ENCODE data around the gene CEP112. TPM values are rescaled to one million over a fixed set of nuclear protein-coding genes. Genes with fewer than 3 reads are reported as not detected.

Gene CEP112
- total and polyA plus RNA-seq, 4 donors = 5.9 to 32.9 (median 18.8) TPM

DNA sequence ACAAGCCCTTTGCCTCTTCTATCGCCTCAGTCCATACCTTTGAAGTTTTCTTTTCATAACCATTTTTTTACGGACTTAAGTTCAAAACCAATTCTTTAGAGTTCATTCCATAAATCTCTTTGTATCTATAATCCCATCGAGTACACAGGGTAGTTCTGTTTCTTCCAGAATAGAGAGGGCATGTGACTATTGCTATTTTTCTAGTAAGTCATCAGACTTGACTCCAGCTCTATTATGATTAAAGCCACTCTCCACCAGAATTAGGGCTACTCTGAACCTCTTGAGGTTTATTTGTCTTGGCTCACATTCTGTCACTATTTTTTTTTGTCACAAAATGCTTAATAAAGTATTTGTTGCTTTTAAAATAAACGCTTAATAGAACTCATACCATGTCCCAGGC is 438.6 kb downstream of the CEP112 start:
- Histone ChIP-seq H3K4me1 (ENCODE audit: control insufficient read depth in 5 of 5, insufficient read depth in 5 of 5, low read length in 5 of 5) (peaks cover 3 to 22% (median 11%) of the 10 kb centered on the region in 5 donors), H3K9me3 (ENCODE audit: control insufficient read depth in 4 of 4, insufficient read depth in 3 of 4, low read length in 3 of 4) (no peaks in the 10 kb centered on the region), H3K4me3 (no peak overlapping the region), H3K27ac (ENCODE audit: low read depth in 1 of 2, low read length in 1 of 2) (no peak overlapping the region), H3K27me3 (ENCODE audit: control insufficient read depth in 3 of 3, insufficient read depth in 3 of 3, low read length in 2 of 3) (no peaks in the 10 kb centered on the region), H3K36me3 (ENCODE audit: control insufficient read depth in 4 of 4, insufficient read depth in 4 of 4, low read length in 4 of 4) (no peaks in the 10 kb centered on the region), H3K9ac (ENCODE audit: insufficient read depth in 1 of 2, low read length in 2 of 2) (no peak overlapping the region)
- WGBS, 2 donors = 51 to 65% methylated on average over 4 of the region's 4 CpGs
- DNase-seq = no peak
- TF ChIP-seq, protein P1, sequence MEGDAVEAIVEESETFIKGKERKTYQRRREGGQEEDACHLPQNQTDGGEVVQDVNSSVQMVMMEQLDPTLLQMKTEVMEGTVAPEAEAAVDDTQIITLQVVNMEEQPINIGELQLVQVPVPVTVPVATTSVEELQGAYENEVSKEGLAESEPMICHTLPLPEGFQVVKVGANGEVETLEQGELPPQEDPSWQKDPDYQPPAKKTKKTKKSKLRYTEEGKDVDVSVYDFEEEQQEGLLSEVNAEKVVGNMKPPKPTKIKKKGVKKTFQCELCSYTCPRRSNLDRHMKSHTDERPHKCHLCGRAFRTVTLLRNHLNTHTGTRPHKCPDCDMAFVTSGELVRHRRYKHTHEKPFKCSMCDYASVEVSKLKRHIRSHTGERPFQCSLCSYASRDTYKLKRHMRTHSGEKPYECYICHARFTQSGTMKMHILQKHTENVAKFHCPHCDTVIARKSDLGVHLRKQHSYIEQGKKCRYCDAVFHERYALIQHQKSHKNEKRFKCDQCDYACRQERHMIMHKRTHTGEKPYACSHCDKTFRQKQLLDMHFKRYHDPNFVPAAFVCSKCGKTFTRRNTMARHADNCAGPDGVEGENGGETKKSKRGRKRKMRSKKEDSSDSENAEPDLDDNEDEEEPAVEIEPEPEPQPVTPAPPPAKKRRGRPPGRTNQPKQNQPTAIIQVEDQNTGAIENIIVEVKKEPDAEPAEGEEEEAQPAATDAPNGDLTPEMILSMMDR (IDR thresholded peaks at IDR 0.05; ENCODE audit: control extremely low read depth, extremely low read depth) = no peak
- ATAC-seq (ENCODE audit: insufficient read depth, low FRiP score) = no peak

DNA sequence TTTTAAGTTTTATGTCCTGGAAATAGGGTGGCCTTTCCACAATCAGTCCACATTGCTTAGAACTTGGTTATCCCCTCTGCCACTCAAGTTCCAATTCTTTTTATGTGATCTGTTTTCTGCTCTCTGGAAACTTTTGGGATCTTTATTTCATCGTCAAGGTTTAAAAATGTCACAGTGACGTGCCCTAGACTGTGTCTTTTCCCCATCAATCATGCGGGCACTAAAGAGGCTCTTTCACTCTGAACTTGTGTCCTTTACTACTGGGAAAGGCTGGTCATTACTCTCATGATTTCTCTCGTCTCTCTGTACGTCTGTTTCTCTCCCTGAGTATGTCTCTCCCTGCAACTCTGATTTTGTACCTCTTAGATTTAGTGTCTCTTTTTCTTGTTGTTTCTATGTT is 440.7 kb downstream of the CEP112 start:
- Histone ChIP-seq H3K4me3 (no peak overlapping the region), H3K4me1 (ENCODE audit: control insufficient read depth in 5 of 5, insufficient read depth in 5 of 5, low read length in 5 of 5) (peaks cover 3 to 22% (median 11%) of the 10 kb centered on the region in 5 donors), H3K27ac (ENCODE audit: low read depth in 1 of 2, low read length in 1 of 2) (no peak overlapping the region), H3K9me3 (ENCODE audit: control insufficient read depth in 4 of 4, insufficient read depth in 3 of 4, low read length in 3 of 4) (peaks cover 0 to 2% (median 0%) of the 10 kb centered on the region in 4 donors), H3K27me3 (ENCODE audit: control insufficient read depth in 3 of 3, insufficient read depth in 3 of 3, low read length in 2 of 3) (no peaks in the 10 kb centered on the region), H3K9ac (ENCODE audit: insufficient read depth in 1 of 2, low read length in 2 of 2) (no peak overlapping the region), H3K36me3 (ENCODE audit: control insufficient read depth in 4 of 4, insufficient read depth in 4 of 4, low read length in 4 of 4) (no peaks in the 10 kb centered on the region)
- DNase-seq (no peak), ATAC-seq (ENCODE audit: insufficient read depth, low FRiP score) (no peak)
- WGBS, 2 donors = 69 to 76% methylated on average over 5 of the region's 5 CpGs
- TF ChIP-seq, protein P1 (IDR thresholded peaks at IDR 0.05; ENCODE audit: control extremely low read depth, extremely low read depth) = no peak

DNA sequence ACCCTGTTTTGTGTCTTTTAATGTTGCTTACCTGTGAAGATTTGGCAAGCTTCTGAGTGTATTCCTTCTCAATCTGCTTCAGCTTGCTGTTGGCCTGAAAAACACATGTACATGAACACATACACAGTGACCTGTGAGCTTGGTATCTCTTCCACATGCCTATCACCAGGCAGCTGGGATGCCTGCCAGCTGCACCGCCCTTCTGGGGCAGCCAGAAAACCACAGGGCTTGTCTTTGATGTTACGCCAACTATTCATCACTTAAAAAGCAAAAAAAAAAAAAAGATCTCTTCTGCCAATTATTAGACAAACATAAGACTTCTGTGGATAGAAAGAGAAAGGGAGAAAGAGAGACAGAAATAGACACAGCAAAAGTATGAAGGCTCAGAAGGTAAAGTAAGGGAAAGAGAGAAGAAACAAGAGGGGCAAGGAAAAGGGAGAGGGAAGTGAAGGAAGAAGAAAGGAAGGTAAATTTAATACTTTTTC is 441.3 kb downstream of the CEP112 start:
- no peaks in the 10 kb centered on the region for H3K36me3 ChIP-seq (ENCODE audit: control insufficient read depth in 4 of 4, insufficient read depth in 4 of 4, low read length in 4 of 4)
- 2 to 5% methylated on average over 2 of the region's 2 CpGs for WGBS, 2 donors
- peak; percentile 48 for ATAC-seq (ENCODE audit: insufficient read depth, low FRiP score)
- H3K9me3 ChIP-seq (ENCODE audit: control insufficient read depth in 4 of 4, insufficient read depth in 3 of 4, low read length in 3 of 4) = peaks cover 0 to 2% (median 0%) of the 10 kb centered on the region in 4 donors
- no peaks in the 10 kb centered on the region for H3K27me3 ChIP-seq (ENCODE audit: control insufficient read depth in 3 of 3, insufficient read depth in 3 of 3, low read length in 2 of 3)
- H3K4me3 ChIP-seq = no peak overlapping the region
- DNase-seq = peak; percentile 77 to 89 (median 79)
- TF ChIP-seq, protein P1 (IDR thresholded peaks at IDR 0.05; ENCODE audit: control extremely low read depth, extremely low read depth) = no peak
- peaks cover 3 to 22% (median 11%) of the 10 kb centered on the region in 5 donors for H3K4me1 ChIP-seq (ENCODE audit: control insufficient read depth in 5 of 5, insufficient read depth in 5 of 5, low read length in 5 of 5)
- H3K27ac ChIP-seq (ENCODE audit: low read depth in 1 of 2, low read length in 1 of 2) = peak overlapping the region in 1 of 2 donors; percentile 31
- no peak overlapping the region for H3K9ac ChIP-seq (ENCODE audit: insufficient read depth in 1 of 2, low read length in 2 of 2)

DNA sequence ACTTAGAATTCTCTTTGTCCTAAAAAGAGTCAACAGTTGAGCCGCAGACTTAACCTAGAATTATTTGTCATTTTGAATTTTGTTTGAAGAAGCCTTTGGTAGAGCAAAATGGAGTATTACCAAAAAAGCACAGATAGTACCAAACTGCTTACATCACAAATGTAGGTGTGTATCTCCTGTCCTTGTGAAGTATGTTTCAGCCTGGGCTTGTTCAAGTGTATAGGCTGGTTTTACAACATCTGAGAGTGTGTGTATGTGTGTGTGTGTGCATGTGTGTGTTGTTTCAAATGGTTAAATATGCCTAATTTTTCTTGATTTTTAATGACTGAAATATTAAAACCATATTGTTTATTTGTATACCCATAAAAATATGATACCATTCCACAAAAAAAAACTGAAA is 441.8 kb downstream of the CEP112 start:
- TF ChIP-seq, protein P1 (IDR thresholded peaks at IDR 0.05; ENCODE audit: control extremely low read depth, extremely low read depth) = no peak
- Histone ChIP-seq H3K9me3 (ENCODE audit: control insufficient read depth in 4 of 4, insufficient read depth in 3 of 4, low read length in 3 of 4) (peaks cover 0 to 2% (median 0%) of the 10 kb centered on the region in 4 donors), H3K36me3 (ENCODE audit: control insufficient read depth in 4 of 4, insufficient read depth in 4 of 4, low read length in 4 of 4) (no peaks in the 10 kb centered on the region), H3K4me1 (ENCODE audit: control insufficient read depth in 5 of 5, insufficient read depth in 5 of 5, low read length in 5 of 5) (peaks cover 3 to 22% (median 11%) of the 10 kb centered on the region in 5 donors), H3K27me3 (ENCODE audit: control insufficient read depth in 3 of 3, insufficient read depth in 3 of 3, low read length in 2 of 3) (no peaks in the 10 kb centered on the region), H3K27ac (ENCODE audit: low read depth in 1 of 2, low read length in 1 of 2) (no peak overlapping the region), H3K9ac (ENCODE audit: insufficient read depth in 1 of 2, low read length in 2 of 2) (no peak overlapping the region), H3K4me3 (no peak overlapping the region)
- no peak for DNase-seq
- 78 to 97% methylated on average over 1 of the region's 1 CpG for WGBS, 2 donors
- ATAC-seq (ENCODE audit: insufficient read depth, low FRiP score) = no peak

Measured in lung (tissue), 12 donors.